Activated naive CD8-positive, alpha-beta T cell treated with anti-CD3 and anti-CD28 coated beads, Interleukin-2, amount 50 U/mL, for 16 hours (primary cell): ENCODE results near the gene FXN.

Source experiments
- DNase-seq: peaks from one replicate; pipeline ENCODE4 v3.0.0-alpha.2; 2020; ENCODE audit warnings: low read depth, low spot score

The FXN gene

GRCh38 chr9:69140123-69140735 is 104.7 kb downstream of the FXN start:
- no peak for DNase-seq

- no peak for DNase-seq
Measured at GRCh38 chr9:69141851-69142250, 106.3 kb downstream of the FXN start.

GRCh38 chr9:69143291-69143690 is 107.7 kb downstream of the FXN start:
- DNase-seq, result no peak

GRCh38 chr9:69145144-69145715 is 109.7 kb downstream of the FXN start:
- no peak for DNase-seq

- DNase-seq, result no peak
Measured at GRCh38 chr9:69147041-69147834, 111.7 kb downstream of the FXN start.

GRCh38 chr9:69149321-69149807 is 113.8 kb downstream of the FXN start:
- DNase-seq, result no peak
